ENCODE data around the gene CCDC13. TPM values are rescaled to one million over a fixed set of nuclear protein-coding genes. Genes with fewer than 3 reads are reported as not detected.

CCDC13 gene
- total RNA-seq, 4 donors from 2014 or later: 4.0 to 7.7 (median 6.0) TPM

- H3K27me3 ChIP-seq: no peaks in the 10 kb centered on the region
- H3K4me1 ChIP-seq: peaks cover 10 to 12% of the 10 kb centered on the region in 2 donors
- TF ChIP-seq CTCF (IDR thresholded peaks at IDR 0.05): no peak
- no peak for TF ChIP-seq POLR2A (IDR thresholded peaks at IDR 0.05)
- 69 to 87% methylated on average over 1 of the region's 1 CpG for WGBS, 2 donors
- intact Hi-C loops (cut with DNase I): no loop called here
- H3K4me3 ChIP-seq (replicated peaks in 1 of 3): no peak overlapping the region
- DNase-seq: no peak
- H3K27ac ChIP-seq: no peak overlapping the region
- H3K9me3 ChIP-seq: no peaks in the 10 kb centered on the region
- no peaks in the 10 kb centered on the region for H3K36me3 ChIP-seq
Measured at GRCh38 chr3:42771271-42771670, 1.8 kb downstream of the CCDC13 start.

- Histone ChIP-seq H3K27me3 (no peaks in the 10 kb centered on the region), H3K36me3 (no peaks in the 10 kb centered on the region), H3K4me1 (peaks cover 10 to 14% of the 10 kb centered on the region in 2 donors), H3K9me3 (no peaks in the 10 kb centered on the region), H3K4me3 (replicated peaks in 1 of 3) (no peak overlapping the region), H3K27ac (no peak overlapping the region)
- intact Hi-C loops (cut with DNase I): no loop called here
- DNase-seq: no peak
- 93 to 96% methylated on average over 12 to 17 of the region's 28 CpGs for WGBS, 2 donors
- TF ChIP-seq POLR2A (IDR thresholded peaks at IDR 0.05) (no peak), CTCF (IDR thresholded peaks at IDR 0.05) (no peak)
Measured at GRCh38 chr3:42769477-42770131, 3.4 kb downstream of the CCDC13 start.

GRCh38 chr3:42764561-42765295 lies 8.3 kb downstream of the CCDC13 start:
- peak overlapping the region; percentile 35 to 41 (median 37) for H3K27ac ChIP-seq

GRCh38 chr3:42764115-42764514 lies 8.9 kb downstream of the CCDC13 start:
- DNase-seq: peak; percentile 49 to 51
- 61 to 64% methylated on average over 3 of the region's 3 CpGs for whole genome bisulfite sequencing, 2 donors
- no peak for TF ChIP-seq CTCF (IDR thresholded peaks at IDR 0.05)
- no peak for TF ChIP-seq POLR2A (IDR thresholded peaks at IDR 0.05)
- peaks cover 0 to 20% of the 10 kb centered on the region in 2 donors for H3K4me1 ChIP-seq
- H3K9me3 ChIP-seq: no peaks in the 10 kb centered on the region
- H3K4me3 ChIP-seq (replicated peaks in 1 of 3): no peak overlapping the region
- H3K27me3 ChIP-seq: no peaks in the 10 kb centered on the region
- intact Hi-C loops (cut with DNase I): no loop called here
- H3K27ac ChIP-seq: peak overlapping the region; percentile 35 to 41 (median 37)
- H3K36me3 ChIP-seq: no peaks in the 10 kb centered on the region

More at GRCh38 chr3:42764561-42765295, 8.3 kb downstream of the CCDC13 start:
- intact Hi-C loops (cut with DNase I): no loop called here
- TF ChIP-seq POLR2A (IDR thresholded peaks at IDR 0.05) (no peak), CTCF (IDR thresholded peaks at IDR 0.05) (no peak)
- no peak for DNase-seq
- WGBS, 2 donors: 88 to 91% methylated on average over 3 of the region's 3 CpGs
- H3K36me3 ChIP-seq: no peaks in the 10 kb centered on the region
- no peak overlapping the region for H3K4me3 ChIP-seq (replicated peaks in 1 of 3)
- H3K27me3 ChIP-seq: no peaks in the 10 kb centered on the region
- peaks cover 0 to 20% of the 10 kb centered on the region in 2 donors for H3K4me1 ChIP-seq
- no peaks in the 10 kb centered on the region for H3K9me3 ChIP-seq

GRCh38 chr3:42763021-42763420 lies 10.0 kb downstream of the CCDC13 start:
- no peak for DNase-seq
- TF ChIP-seq POLR2A (IDR thresholded peaks at IDR 0.05) (no peak), CTCF (IDR thresholded peaks at IDR 0.05) (no peak)
- WGBS, 2 donors: 72 to 79% methylated on average over 2 of the region's 2 CpGs
- H3K9me3 ChIP-seq: no peaks in the 10 kb centered on the region
- H3K27me3 ChIP-seq: no peaks in the 10 kb centered on the region
- H3K4me1 ChIP-seq: peaks cover 0 to 20% of the 10 kb centered on the region in 2 donors
- no peak overlapping the region for H3K4me3 ChIP-seq (replicated peaks in 1 of 3)
- intact Hi-C loops (cut with DNase I): no loop called here
- no peaks in the 10 kb centered on the region for H3K36me3 ChIP-seq
- peak overlapping the region in 1 of 3 donors; percentile 33 for H3K27ac ChIP-seq
